GM12878 (cell line): ENCODE results near the gene HEBP1. TPM values are rescaled to one million over a fixed set of nuclear protein-coding genes. Genes with fewer than 3 reads are reported as not detected.

ENCODE experiments used
- ATAC-seq: fragments of 200-7000 bp; cut with Tn5 transposase; 3 replicates; pipeline ENCODE4 v1.9.1; 2020; ENCODE audit warnings: mild to moderate bottlenecking, moderate library complexity
- BruUV-seq: library from RNA; stranded (reverse); fragments of 400-500 nt; replicated peaks from 2 replicates; lab custom pipeline; 2021; lab: Mats Ljungman, UMichigan
- CTCF ChIA-PET: fragments of 300-600 bp; sonication (Branson Sonifier 250); formaldehyde crosslinking; extraction: SDS; loops from one replicate; lab custom pipeline; 2021; ENCODE audit warnings: inconsistent platforms; lab: Yijun Ruan, JAX
- POLR2A ChIA-PET: fragments of 350-600 bp; formaldehyde crosslinking; extraction: SDS; loops from one replicate; lab custom pipeline; 2021; ENCODE audit warnings: inconsistent platforms; lab: Charles Lee
- RAD21 ChIA-PET: fragments of 300-600 bp; sonication (Branson Sonifier 250); formaldehyde crosslinking; loops from one replicate; lab custom pipeline; 2023; ENCODE audit warnings: antibody characterized with exemption; ENCODE audit not compliant: unreplicated experiment; lab: Charles Lee
- SMC1A ChIA-PET: fragments of 300-600 bp; sonication (Branson Sonifier 250); formaldehyde crosslinking; loops from one replicate; lab custom pipeline; 2023; ENCODE audit not compliant: unreplicated experiment, uncharacterized antibody; lab: Charles Lee
- DNase-seq: peaks from one replicate; pipeline ENCODE4 v3.0.0-alpha.2; 2011; ENCODE audit warnings: low read depth, low spot score
- FAIRE-seq: peaks from 3 replicates; lab custom pipeline; 2011; peaks lifted over from hg19 to GRCh38; lab: Jason Lieb, UNC
- H2AFZ ChIP-seq: 2 replicates; pipeline ENCODE4 v1.6.0; 2011; ENCODE audit warnings: low read depth, low read length, control low read depth; ENCODE audit not compliant: control insufficient read depth
- H3K27ac ChIP-seq: 2 replicates; pipeline ENCODE4 v1.5.1; 2011; ENCODE audit warnings: control low read depth; ENCODE audit not compliant: control insufficient read depth, insufficient read depth
- H3K27me3 ChIP-seq, 2 experiments: replicated peaks in 1 of 2; 2 replicates each; pipeline versions ENCODE4 v1.6.0 to v1.6.1; 2011; ENCODE audit warnings: low read length in 1 of 2; ENCODE audit not compliant: control insufficient read depth in 2 of 2, insufficient read depth in 2 of 2
- H3K36me3 ChIP-seq, 2 experiments: 2 replicates each; pipeline ENCODE4 v1.5.1; 2011; ENCODE audit warnings: low read length in 1 of 2; ENCODE audit not compliant: control insufficient read depth in 2 of 2, insufficient read depth in 2 of 2
- H3K4me1 ChIP-seq: 2 replicates; pipeline ENCODE4 v1.6.1; 2011; ENCODE audit warnings: mild to moderate bottlenecking, low read length, moderate library complexity, mixed read lengths; ENCODE audit not compliant: control insufficient read depth, insufficient read depth
- H3K4me2 ChIP-seq: 2 replicates; pipeline ENCODE4 v1.6.0; 2011; ENCODE audit warnings: control low read depth; ENCODE audit not compliant: control insufficient read depth, insufficient read depth
- H3K4me3 ChIP-seq: fragments of 200-600 bp; sonication (generic); 2 replicates; pipeline ENCODE4 v1.5.1; 2016
- H3K79me2 ChIP-seq: 2 replicates; pipeline ENCODE4 v1.6.0; 2011; ENCODE audit warnings: low read length; ENCODE audit not compliant: control insufficient read depth, insufficient read depth
- H3K9ac ChIP-seq: 2 replicates; pipeline ENCODE4 v1.8.0; 2011; ENCODE audit warnings: low read length, control low read depth, mixed read lengths; ENCODE audit not compliant: control insufficient read depth, insufficient read depth
- H3K9me3 ChIP-seq: replicated peaks from 3 replicates; pipeline ENCODE4 v1.5.1; 2011; ENCODE audit warnings: mild to moderate bottlenecking, low read length; ENCODE audit not compliant: control insufficient read depth, insufficient read depth
- H4K20me1 ChIP-seq: 2 replicates; pipeline ENCODE4 v1.6.0; 2011; ENCODE audit not compliant: control insufficient read depth, insufficient read depth
- CBX3 ChIP-seq: fragments of 200-600 bp; sonication (generic); IDR thresholded peaks from 2 replicates; pipeline ENCODE4 v1.6.1; 2016; ENCODE audit warnings: low read depth, borderline replicate concordance
- CBX5 ChIP-seq: sonication (generic); IDR thresholded peaks from 2 replicates; pipeline ENCODE4 v1.6.1; 2016; ENCODE audit warnings: low read depth, moderate library complexity, mild to moderate bottlenecking, inconsistent platforms
- CREM ChIP-seq: IDR thresholded peaks from 2 replicates; pipeline ENCODE4 v1.6.1; 2014; ENCODE audit warnings: antibody characterized with exemption, low read depth
- DPF2 ChIP-seq: fragments of 450-650 bp; IDR thresholded peaks from 2 replicates; pipeline ENCODE4 v1.6.1; 2017; ENCODE audit warnings: mild to moderate bottlenecking
- FOXK2 ChIP-seq: fragments of 450-650 bp; IDR thresholded peaks from 2 replicates; pipeline ENCODE4 v1.6.1; 2017; ENCODE audit warnings: mild to moderate bottlenecking, moderate library complexity
- FOXM1 ChIP-seq: IDR thresholded peaks from 2 replicates; pipeline ENCODE4 v1.6.1; 2012; ENCODE audit warnings: low read depth, mild to moderate bottlenecking, inconsistent platforms, low read length, moderate library complexity
- KAT2A ChIP-seq: conservative IDR thresholded peaks from 2 replicates; pipeline ENCODE4 v1.6.1; 2011; ENCODE audit warnings: low read depth, low read length; ENCODE audit not compliant: control insufficient read depth
- RCOR1 ChIP-seq: conservative IDR thresholded peaks from 2 replicates; pipeline ENCODE4 v1.6.1; 2012; ENCODE audit warnings: low read depth, low read length, improper control_type of control experiment
- RELA ChIP-seq: fragments of 450-650 bp; IDR thresholded peaks from 2 replicates; pipeline ENCODE4 v1.8.0; 2014; ENCODE audit warnings: borderline replicate concordance; ENCODE audit not compliant: partially characterized antibody
- TCF7 ChIP-seq: IDR thresholded peaks from 2 replicates; pipeline ENCODE4 v1.6.1; 2014; ENCODE audit warnings: antibody characterized with exemption, borderline replicate concordance
- YBX1 ChIP-seq: fragments of 450-650 bp; IDR thresholded peaks from 2 replicates; pipeline ENCODE4 v1.6.1; 2016; ENCODE audit warnings: antibody characterized with exemption
- ZNF217 ChIP-seq: fragments of 450-650 bp; IDR thresholded peaks from 2 replicates; pipeline ENCODE4 v1.6.1; 2017; ENCODE audit warnings: antibody characterized with exemption, mild to moderate bottlenecking
- WGBS: methylation state at CpG from one replicate; pipeline ENCODE4 v1.1.6; 2016; ENCODE audit warnings: low lambda C conversion rate; ENCODE audit not compliant: insufficient replicate concordance, insufficient coverage; ENCODE audit errors: missing lambda C conversion rate; 5-methylcytosine and 5-hydroxymethylcytosine counted together
- in situ Hi-C: fragments of 300-500 bp; cut with MboI; formaldehyde crosslinking; loops from 9 replicates; pipeline ENCODE4 v1.14.3; 2018; ENCODE audit warnings: mixed read lengths
- intact Hi-C: fragments of 100-400 bp; cut with micrococcal nuclease; formaldehyde crosslinking; loops from one replicate; pipeline ENCODE4 v1.14.2; 2022; ENCODE audit not compliant: unreplicated experiment
- polyA plus RNA-seq, 11 experiments: library from polyadenylated mRNA; depleted of rRNA in 4 of 11; unstranded in 6 of 11; stranded (reverse) in 5 of 11; fragments of >200 nt; fragmentation: Nextera tagmentation in 4 of 11; fragmentation: Illumina TruSeq in 1 of 11; extraction: Ambion mirVana in 4 of 11; extraction: Trizol in 1 of 11; gene quantifications; 1 replicate in 1 of 11; 2 replicates in 10 of 11; pipeline versions ENCODE4 v1.2.1 to v1.2.3, GENCODE V29; 2011 to 2016; ENCODE audit warnings: inconsistent platforms in 2 of 11, missing spikeins in 2 of 11, low read depth in 1 of 11
- total RNA-seq, 4 experiments: library from RNA; depleted of rRNA in 3 of 4; stranded (reverse); fragments of >200 nt in 3 of 4; fragmentation: Illumina TruSeq in 1 of 4; extraction: Trizol in 1 of 4; gene quantifications; 2 replicates each; pipeline versions ENCODE4 v1.2.1 to v1.2.3, GENCODE V29; 2013 to 2021

HEBP1 gene
- total and polyA plus RNA-seq, 10 of the 15 experiments (the other 5 are each of a cell fraction or from before 2014, with no cell fraction given) = 0.07 to 0.32 (median 0.18) TPM; not detected in 5

GRCh38 chr12:13000616-13000924 is 505 bp upstream of the HEBP1 start:
- no peak for FAIRE-seq
- TF ChIP-seq CBX3 (no peak), TCF7 (no peak), CREM (no peak), FOXM1 (no peak)
- Histone ChIP-seq H3K4me1 (peaks cover 8% of the 10 kb centered on the region), H3K9me3 (no peaks in the 10 kb centered on the region; the same call in 2 of the 3 replicates), H4K20me1 (no peaks in the 10 kb centered on the region; the same call in 1 of the 2 replicates), H3K27ac (no peak overlapping the region), H3K79me2 (no peaks in the 10 kb centered on the region), H2AFZ (peak overlapping the region; percentile 51), H3K4me2 (peak overlapping the region; percentile 88), H3K9ac (no peak overlapping the region), H3K4me3 (peak overlapping the region; percentile 45; the same call in 1 of the 2 replicates), H3K36me3 (no peaks in the 10 kb centered on the region), H3K27me3 (peaks cover 12% of the 10 kb centered on the region in 2 experiments)
- ChIA-PET RAD21 (no interaction called here), POLR2A (no interaction called here), SMC1A (no interaction called here), CTCF (interaction anchor here (0.6 kb wide), 1 partner anchor 114 kb away, joined by 3 read pairs; no protein-coding TSS in a partner anchor)
- no TSS peak for BruUV-seq
- 8% methylated on average over 13 of the region's 16 CpGs for WGBS
- in situ Hi-C loops (no loop called here), intact Hi-C loops (no loop called here)
- peak; percentile 44 for ATAC-seq
- DNase-seq = no peak

- peaks cover 8% of the 10 kb centered on the region for H3K4me1 ChIP-seq
- POLR2A ChIA-PET = no interaction called here
- no peaks in the 10 kb centered on the region for H3K36me3 ChIP-seq
- H3K27me3 ChIP-seq = peaks cover 12 to 15% of the 10 kb centered on the region in 2 experiments
- H4K20me1 ChIP-seq = no peaks in the 10 kb centered on the region; the same call in 1 of the 2 replicates
- intact Hi-C loops = no loop called here
- in situ Hi-C loops = no loop called here
- H3K9me3 ChIP-seq = no peaks in the 10 kb centered on the region; the same call in 2 of the 3 replicates
- no peak overlapping the region for H3K9ac ChIP-seq
- SMC1A ChIA-PET = interaction anchor here (0.7 kb wide), 1 partner anchor 212 kb away, joined by 3 read pairs; no protein-coding TSS in a partner anchor
- no TSS peak for BruUV-seq
- no peak for FAIRE-seq
- RAD21 ChIA-PET = no interaction called here
- CTCF ChIA-PET = no interaction called here
- ATAC-seq = no peak
- no peak for DNase-seq
- H3K4me3 ChIP-seq = peak overlapping the region; percentile 54; the same call in 1 of the 2 replicates
- no peaks in the 10 kb centered on the region for H3K79me2 ChIP-seq
- H2AFZ ChIP-seq = peak overlapping the region; percentile 59
- no peak for TF ChIP-seq YBX1
- TF ChIP-seq FOXK2 = no peak
- no peak for TF ChIP-seq ZNF217
- TF ChIP-seq RCOR1 = no peak
- no peak for TF ChIP-seq RELA
- no peak for TF ChIP-seq CBX5
- no peak for TF ChIP-seq DPF2
- TF ChIP-seq KAT2A = no peak
- peak overlapping the region; percentile 71 for H3K4me2 ChIP-seq
- no peak overlapping the region for H3K27ac ChIP-seq
- 84% methylated on average over 22 of the region's 22 CpGs for WGBS
Measured at GRCh38 chr12:12999271-12999958, 650 bp downstream of the HEBP1 start.
